GM18499 (cell line): ENCODE measurements around the gene KDSR.

Experiments used
- ATAC-seq: cut with Tn5 transposase; IDR thresholded peaks from one replicate; pipeline ENCODE4 v1.9.1; 2021; ENCODE audit warnings: moderate number of reproducible peaks; ENCODE audit not compliant: insufficient read depth, unreplicated experiment

KDSR gene

DNA sequence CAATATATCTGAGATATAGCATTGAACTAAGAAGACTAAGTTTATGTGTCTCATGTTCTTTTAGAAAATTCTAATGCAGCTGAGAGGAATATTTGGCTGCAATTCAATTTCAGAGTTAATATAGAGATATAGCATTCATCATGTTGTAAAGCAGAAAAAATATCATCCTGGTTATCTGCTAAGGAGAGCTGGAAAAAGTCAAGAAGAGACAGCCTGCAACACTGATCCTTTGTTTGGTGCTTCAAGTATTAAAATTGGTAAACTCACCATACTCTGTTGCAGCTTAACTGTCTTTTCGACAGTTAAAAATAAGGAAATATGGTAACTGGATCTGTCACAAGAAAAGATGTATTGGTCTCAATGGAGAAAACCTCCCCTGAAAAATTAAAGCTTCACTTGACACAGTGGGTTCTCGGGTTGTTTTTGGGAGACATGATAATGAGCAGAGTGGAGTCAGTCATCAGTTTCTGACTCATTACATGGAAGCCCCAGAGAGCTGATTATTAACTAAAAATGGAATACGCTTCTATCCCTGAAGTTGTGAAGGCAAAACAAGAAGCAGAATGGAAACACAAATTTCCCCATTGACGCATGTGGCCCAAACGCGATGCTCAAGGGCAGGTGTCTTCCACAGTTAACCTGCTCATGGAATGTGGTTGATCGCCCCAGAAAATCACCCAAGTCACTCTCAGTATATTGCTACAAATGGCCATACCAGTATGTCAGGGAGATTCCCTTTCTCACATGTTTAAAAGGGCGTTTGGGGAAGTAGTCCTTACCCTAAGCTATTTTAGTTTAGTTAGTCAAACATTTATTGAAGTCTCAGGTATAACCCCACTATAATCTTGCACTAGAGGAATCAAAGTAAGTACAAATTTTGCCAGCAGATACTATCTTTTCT is 55.6 kb downstream of the KDSR start:
- ATAC-seq, result peak; percentile 56

DNA sequence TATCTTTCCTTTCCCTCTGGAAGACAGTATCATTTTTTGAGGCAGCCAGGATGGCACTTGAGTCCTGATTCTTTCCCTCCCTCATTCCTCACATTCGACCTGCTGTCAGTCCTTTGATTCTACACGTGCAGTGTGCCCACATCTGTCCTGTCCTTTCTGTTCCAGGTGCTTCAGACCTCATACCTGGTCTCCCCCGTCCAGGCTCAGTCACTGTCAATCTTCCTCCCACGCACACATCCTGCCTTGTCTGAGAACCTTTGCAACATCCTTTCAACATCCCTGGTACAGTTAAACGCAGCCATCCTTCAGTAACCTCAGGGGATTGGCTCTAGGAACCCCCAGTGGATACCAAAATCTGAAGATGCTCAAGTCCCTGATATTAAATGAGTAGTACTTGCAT is 57.6 kb downstream of the KDSR start:
- ATAC-seq, result no peak

DNA sequence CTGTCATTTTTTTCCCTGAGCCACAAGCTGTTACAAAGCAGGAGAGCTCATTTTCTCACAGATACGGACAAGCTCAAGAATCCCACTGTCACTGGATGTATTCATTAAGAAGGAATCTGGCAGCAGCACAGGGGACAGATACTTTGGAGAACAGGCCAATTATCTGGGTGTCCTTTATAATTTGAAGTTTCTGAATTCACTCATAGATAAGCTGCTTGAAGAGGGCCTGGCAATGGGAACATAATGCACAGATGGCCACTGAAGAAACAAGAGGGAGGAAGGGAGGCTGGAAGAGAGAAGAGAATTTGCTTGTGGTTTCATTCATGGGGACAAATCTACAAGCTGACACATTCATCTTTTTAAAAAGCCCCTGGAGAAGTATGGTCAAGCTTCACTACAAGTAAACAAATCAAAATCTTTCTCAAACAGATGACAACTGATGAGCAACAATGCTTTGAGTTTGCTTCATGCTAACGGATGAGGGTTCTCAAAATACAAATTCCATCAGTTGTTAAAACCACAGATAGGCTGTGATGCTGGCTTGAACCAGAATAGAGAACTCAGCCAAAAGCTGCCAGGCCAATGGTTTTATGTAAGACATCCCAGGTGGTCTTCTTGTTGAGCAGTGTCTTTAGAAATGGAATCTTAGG is 59.3 kb downstream of the KDSR start:
- ATAC-seq, result no peak

DNA sequence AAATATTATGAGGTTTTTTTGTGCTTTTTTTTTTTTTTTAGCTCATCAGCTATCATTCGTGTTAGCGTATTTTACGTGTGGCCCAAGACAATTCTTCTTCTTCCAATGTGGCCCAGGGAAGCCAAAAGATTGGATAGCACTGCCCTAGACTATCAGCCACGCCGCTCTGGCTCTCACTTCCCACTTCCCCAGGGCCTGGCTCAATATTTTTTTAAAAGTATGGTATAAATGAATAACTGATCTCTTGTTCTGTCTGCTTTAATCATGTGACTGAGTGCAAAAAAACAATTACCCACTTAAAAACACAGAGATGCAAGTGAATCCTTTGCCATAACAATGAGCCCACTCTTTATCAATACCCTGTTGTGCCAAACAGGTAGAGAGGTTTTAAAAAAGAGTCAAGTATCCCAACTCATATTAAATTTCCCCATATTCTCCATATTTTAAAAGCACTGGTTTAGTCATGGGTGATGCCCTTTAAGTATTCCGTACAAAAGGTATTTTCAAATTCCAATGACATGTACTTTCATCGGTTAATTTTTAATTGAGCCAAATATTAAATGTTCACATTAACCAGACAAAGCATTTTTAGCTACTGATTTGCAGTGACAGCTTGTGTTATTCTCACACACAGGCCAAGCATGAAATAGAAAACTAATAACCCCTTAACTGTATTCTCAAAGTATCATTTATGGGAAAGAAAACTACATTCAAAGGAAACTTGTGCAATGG is 60.0 kb downstream of the KDSR start:
- ATAC-seq, result no peak

DNA sequence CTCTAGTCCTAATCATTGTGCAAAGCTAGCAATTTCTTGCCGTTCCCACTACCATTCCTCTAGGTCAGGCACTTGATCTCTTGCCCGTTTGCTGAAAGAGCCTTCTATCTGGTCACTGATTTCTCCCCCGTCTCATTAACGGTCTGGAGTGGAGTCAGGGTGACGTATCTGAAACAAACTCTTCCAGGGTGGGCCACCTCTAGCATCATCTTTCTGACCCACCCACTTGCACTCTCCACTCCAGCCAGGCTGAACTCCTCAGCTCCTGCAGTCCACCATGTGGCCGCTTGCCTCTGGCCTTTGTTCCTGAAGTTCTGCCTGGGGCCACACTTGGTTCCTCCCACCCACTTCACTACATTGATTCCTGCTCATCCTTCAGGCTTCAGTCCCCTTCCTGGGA is 60.8 kb downstream of the KDSR start:
- ATAC-seq, result no peak

DNA sequence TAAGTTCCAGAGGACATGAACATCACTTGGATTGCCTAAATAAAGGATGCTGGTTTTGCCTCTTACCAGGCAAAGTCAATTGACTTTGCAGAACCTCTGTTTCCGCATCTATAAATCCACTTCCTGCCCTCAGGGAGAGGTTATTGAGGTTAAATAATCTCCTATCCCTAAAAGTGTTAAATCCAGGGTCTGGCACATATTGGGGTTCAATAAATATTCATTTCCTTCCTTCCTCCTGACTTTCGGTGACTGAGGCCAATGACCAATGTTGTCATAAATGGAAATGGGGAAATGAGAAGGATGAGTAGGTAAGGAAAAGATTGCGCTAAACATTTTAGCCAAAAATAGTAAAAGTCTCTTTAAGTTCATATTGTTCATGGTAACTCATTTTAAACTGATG is 63.5 kb downstream of the KDSR start:
- ATAC-seq, result no peak

DNA sequence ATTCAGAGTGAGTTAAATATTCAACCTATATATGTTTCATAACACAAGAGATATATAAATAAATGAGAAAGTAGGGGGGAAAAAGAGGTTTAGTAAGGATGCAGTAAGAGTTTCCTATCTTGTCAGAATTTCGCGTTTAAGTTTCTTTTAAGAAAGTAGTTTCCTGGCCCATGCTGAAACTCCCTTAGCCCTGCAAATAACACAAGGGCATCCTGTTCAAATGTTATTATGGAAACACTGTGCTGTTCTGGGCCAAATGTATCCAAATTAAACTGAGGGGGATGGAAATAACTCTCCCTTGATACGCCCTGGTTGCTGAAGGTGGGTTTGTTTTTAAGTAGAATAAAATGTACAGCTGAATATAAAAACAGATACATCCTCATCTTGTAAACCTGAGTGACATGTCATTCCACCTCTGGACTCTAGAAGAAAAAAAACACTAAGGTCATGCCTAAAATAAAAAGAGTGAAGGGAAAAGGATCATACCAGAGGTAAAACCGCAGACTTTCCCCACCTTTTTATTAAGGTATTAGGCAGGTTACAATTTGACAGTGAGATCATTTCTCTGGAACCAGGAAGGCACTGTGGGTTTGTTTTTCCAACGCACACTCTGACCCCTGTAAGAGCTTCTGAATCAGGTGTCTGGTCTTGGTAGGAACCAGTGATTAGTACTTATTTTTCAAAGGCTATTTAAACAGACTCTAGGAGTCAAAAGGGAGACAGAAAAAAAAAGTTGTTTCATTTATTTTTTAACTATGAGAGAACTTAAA is 64.2 kb downstream of the KDSR start:
- no peak for ATAC-seq

DNA sequence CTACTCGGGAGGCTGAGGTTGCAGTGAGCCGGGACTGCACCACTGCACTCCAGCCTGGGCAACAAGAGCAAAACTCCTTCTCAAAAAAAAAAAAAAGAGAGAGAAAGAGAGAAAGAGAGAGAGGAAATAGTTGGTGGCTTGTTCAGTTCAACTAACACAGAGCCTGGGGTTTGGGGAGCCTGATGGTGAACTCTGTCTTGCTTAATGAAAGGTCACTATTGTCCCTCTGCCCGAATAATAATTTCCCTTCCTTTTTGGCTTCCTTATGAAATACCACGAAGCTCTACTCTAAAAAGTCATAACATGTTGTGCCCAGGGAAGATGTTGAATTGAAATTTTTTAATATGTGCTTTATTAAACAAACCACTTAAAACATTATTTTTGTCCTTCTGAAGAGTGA is 64.8 kb downstream of the KDSR start:
- ATAC-seq, result no peak

DNA sequence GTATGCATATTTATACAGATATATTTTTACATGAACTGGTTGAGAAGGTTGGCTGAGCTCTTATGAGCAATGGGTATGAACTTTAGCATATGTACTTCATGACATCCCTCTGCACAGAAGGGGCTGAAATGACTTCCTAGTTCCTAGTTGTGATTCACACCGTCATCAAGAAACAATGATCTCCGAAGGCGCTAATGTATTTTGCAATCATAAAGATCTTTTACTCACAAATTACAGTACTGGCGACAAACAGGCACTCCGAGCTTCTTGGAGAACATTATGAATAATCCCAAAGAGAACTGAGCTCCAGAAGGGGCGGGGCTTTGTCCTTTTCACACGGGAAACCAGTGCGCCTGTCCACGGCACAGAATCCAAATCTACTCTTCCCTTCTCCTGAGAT is 65.6 kb downstream of the KDSR start:
- no peak for ATAC-seq

DNA sequence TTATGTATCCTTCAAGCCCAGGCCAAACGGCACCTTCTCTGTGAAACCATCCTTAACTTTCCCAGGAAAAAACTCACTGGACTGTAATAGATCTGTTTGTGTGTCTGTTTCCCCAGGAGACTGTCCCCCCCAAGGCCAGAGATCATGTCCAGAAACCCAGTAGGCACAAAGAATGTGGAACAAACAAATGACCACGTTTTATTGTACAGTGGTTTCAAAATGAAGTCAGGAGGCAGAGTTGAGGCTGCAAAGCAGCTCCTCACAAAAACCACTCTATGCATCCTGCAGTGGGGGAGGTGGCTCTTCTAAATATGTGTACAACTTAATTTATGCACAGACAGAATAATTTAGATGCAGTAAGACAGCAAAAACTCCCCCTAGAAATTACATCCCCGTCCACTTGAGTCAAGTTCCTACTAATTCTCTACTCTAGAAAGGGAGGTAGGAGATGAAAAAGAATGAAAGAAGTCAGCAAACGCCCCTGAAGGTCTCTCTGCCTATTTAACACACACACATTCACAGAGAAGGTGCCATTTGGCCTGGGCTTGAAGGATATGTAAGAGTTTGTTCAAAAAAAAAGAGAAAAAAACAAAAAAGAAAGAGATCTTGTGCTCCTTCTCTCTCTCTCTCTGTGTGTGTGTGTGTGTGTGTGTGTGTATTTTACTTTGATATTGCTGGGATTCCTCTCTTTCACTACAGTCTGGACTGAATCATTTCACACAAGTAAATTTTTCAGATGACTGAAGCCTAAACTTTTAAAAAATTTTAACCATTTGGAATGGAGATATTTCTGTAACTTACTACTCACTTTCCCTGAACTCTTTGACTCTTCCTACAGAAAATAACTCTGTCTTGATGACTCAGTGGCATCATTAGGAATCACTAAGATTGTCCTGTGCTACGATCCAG is 66.9 kb downstream of the KDSR start:
- no peak for ATAC-seq

DNA sequence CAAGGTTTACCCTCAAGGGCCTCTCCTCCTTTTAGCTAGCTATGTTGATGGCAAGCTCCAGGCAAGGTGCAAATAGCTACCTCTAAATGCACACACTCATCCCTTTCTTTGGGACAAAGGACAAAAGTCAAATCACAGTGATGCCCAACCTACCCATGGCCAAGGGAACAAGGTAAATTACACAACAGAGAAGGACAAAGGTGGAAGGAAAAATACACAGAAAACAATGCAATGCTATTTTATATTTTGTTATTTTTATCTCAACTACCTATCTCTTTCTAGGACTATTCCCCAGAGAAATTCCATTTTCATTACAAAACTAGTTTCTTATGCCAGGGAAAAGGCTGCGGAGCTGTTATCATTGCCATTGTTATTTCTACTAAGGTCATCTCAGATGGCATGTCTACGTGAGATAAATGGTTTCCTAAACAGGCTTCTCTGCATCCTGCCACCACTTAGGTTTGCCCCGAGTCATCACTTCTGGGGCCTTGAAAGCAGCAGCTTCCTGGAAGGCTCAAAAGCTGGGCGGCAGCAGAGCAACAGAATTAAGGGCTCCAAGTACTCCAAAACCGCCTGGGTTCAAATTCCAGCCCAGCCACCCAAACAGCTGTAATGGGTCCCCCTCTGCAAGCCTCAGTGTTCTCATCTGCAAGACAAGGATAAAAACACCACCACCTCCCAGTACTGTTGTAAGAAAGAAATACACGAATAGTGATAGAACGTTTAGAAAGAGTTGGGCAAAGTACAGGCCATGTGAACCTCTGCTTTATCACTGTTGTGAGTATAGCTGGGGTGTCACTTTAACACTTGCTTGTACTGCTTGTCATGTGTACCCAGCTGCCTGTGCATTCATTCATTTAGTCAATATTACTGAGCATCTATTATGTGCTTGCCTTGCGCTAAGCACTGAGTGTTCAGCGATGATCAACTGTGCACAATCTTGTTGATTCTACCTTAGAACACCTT is 68.3 kb downstream of the KDSR start:
- no peak for ATAC-seq

DNA sequence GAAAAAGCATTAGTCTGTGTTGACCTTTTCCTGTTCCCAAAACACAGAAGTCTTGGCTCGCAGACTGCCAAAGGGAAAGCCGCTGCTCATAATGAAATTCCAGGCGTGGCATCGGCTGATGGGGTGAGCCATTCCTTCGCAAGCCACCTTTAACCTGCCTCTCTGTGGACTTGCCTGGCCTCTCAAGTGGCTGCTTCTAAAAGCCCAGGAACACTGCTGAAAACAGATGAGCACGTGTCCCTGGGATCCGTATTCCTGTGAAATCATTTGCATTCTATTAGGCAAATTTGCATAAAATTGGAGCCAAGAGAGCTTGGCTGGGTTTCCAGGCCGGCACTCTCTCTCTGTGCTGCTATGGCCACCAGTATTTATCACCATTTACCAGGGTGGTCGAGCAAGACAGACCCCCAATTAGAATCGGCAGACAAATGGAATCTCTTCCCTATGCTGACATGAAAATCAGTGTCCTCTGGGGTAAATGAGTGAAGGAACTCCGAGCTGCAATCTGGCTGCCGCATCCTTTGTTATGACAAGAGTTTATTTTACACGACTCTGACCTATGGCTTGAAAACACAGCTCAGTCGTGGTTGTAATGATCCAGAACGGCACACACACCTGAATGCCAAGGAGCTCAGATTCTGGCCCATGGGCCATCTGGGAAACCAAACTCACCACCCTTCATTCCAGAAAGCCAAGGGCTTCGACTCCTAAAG is 69.2 kb downstream of the KDSR start:
- ATAC-seq, result no peak

DNA sequence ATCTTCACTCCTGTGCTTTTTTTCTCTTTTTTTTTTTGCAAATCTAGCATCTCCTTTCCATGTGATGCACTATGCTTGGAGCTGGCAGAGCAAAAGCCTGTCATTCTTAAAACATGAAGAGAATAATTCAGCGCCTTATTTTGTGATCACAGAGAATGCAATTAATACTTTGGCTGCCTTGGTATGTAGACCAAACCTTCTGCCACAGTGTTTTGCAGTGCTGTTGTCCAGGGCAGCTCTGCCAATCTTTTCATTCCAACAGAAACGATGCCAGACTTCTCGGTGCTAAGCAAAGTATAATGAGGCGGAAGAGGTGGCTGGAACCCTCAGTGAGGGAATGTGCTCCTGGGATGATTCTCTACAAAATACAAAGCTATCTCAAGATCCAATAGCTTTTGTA is 73.1 kb downstream of the KDSR start:
- ATAC-seq, result no peak

DNA sequence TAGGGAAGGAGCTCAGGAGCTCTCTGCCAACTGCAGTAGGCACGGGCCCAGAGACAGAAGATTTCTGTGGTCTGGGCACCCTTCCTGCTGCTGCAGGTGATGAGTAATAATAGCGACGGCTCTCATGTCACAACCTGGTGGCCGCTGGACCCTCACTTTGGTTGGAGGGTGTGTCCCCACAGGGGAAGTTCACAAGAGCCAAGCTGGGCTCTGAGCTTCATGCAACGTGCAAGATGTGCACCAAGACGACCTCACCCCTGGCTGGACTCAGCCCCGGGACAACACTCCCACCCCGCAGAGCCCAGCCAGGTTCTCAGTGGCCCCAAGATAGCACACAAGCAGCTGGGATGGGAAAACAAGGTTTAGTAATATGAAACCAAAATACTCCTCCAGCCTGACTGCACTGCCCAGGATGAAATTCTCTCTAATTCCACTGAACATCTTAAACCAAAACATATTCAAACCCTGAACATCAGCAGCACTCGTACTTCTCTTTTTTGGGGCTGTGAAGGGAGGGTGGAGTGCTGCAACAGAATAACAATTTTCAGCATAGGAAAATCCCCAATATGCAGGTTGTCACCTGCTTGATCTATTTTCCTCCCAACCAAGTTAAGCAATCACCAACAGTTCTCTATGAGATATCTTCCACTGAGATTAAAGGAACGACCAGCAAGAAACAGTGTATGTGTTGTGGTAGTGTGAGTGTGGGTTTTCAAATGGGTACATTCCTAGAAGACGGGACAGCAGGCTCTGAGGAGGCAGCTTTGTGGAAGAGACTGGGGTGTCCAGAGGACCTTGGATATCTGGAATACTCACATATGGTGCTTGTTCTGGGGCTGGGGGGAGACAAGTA is 73.9 kb downstream of the KDSR start:
- ATAC-seq, result no peak

DNA sequence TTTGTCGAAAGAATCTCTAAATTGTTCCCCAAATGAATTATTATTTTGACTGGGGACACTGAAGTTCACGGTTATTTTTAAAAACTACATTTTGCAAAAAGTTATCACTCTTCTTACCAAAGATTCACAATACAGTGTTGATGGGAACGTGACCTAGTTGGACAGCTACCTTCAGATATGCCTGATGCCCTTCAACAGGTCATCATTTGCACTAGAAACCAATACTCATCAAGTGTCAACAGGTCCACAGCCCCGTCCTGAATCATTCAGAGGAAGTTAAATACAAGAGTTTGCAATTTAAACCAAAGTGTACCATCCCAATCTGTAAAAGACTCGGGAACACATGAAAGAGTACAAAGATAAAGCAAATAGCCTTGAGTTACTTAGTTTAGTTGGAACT is 75.7 kb downstream of the KDSR start:
- no peak for ATAC-seq

DNA sequence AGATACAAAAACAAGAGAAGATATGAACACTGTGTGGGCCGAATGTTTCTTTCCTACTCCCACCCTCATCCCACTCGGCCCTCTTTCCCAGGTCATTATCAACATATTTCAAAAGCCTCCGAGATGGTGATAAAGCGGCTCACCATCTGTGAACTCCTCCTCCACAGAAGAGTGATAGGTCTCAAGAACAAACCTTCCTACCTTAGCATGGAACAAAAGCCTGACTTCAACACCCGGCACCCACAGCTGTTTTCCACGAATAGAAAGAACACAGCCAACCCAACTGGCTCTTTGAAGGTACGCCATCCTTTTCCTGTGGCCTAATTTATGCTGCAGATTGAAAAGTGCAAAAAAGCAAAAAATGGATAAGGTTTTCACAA is 76.2 kb downstream of the KDSR start:
- ATAC-seq, result no peak
